GM06990 (cell line): ENCODE results near the gene RPS19.

Source experiments
- DNase-seq: peaks from one replicate; pipeline ENCODE4 v3.0.0-alpha.2; 2011; ENCODE audit not compliant: insufficient read length; ENCODE audit errors: extremely low read depth
- H3K27me3 ChIP-seq: replicated peaks from 2 replicates; pipeline ENCODE4 v1.6.0; 2011; ENCODE audit warnings: low read length; ENCODE audit not compliant: control insufficient read depth, insufficient read depth
- H3K36me3 ChIP-seq: 2 replicates; pipeline ENCODE4 v1.5.1; 2011; ENCODE audit warnings: low read length; ENCODE audit not compliant: control insufficient read depth, insufficient read depth
- H3K4me3 ChIP-seq: replicated peaks from 2 replicates; pipeline ENCODE4 v1.5.1; 2011; ENCODE audit warnings: low read depth, mild to moderate bottlenecking, control low read depth, low read length
- TF ChIP-seq, protein P1 (sequence below): IDR thresholded peaks from 2 replicates; pipeline ENCODE4 v1.5.1; 2011; ENCODE audit warnings: low read length, control low read depth, mild to moderate bottlenecking, inconsistent platforms; ENCODE audit not compliant: insufficient read depth, poor library complexity, severe bottlenecking

RPS19 gene

DNA sequence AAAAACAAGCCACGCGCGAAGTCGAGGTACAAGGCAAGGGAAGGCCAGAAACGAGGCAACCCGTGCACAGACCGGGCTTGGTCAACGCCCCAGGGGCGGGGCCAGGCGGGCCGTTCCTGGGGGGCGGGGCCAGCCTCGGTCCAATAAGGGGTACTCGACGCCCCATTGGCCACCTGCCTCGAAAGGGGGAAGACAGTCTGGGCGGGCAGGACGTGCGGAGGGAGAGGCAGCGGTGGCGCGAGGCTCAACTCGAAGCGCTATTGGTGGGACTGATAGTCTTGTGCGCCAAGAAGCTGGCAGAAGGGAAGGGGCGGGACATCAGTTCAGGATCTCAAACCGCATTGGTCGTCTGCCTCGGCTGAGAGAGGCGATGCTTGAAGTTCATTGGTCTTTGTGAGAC lies 15.5 kb upstream of the RPS19 start, which contains the start of gene LYPD4:
Gene LYPD4 (minus strand): TSS at position 83 of the 400 bp plus-strand sequence. CDS start 5,398 bp downstream, outside the sequence.
- Histone ChIP-seq H3K27me3 (no peaks in the 10 kb centered on the region), H3K36me3 (no peaks in the 10 kb centered on the region), H3K4me3 (no peak within 1 kb of the TSS)
- TF ChIP-seq, protein P1, sequence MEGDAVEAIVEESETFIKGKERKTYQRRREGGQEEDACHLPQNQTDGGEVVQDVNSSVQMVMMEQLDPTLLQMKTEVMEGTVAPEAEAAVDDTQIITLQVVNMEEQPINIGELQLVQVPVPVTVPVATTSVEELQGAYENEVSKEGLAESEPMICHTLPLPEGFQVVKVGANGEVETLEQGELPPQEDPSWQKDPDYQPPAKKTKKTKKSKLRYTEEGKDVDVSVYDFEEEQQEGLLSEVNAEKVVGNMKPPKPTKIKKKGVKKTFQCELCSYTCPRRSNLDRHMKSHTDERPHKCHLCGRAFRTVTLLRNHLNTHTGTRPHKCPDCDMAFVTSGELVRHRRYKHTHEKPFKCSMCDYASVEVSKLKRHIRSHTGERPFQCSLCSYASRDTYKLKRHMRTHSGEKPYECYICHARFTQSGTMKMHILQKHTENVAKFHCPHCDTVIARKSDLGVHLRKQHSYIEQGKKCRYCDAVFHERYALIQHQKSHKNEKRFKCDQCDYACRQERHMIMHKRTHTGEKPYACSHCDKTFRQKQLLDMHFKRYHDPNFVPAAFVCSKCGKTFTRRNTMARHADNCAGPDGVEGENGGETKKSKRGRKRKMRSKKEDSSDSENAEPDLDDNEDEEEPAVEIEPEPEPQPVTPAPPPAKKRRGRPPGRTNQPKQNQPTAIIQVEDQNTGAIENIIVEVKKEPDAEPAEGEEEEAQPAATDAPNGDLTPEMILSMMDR, result no peak
- DNase-seq, result no peak

DNA sequence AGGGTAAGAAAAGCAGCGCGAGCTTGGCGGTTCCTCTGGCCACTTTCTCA lies 15.2 kb upstream of the RPS19 start, which contains the start of gene DMRTC2:
Gene DMRTC2 (plus strand): TSS at position 42 of the 50 bp plus-strand sequence. CDS start 2,387 bp downstream, outside the sequence.
- H3K27me3 ChIP-seq, result no peaks in the 10 kb centered on the region
- DNase-seq, result no peak
- H3K36me3 ChIP-seq, result no peaks in the 10 kb centered on the region
- TF ChIP-seq, protein P1, result no peak
- no peak within 1 kb of the TSS for H3K4me3 ChIP-seq

DNA sequence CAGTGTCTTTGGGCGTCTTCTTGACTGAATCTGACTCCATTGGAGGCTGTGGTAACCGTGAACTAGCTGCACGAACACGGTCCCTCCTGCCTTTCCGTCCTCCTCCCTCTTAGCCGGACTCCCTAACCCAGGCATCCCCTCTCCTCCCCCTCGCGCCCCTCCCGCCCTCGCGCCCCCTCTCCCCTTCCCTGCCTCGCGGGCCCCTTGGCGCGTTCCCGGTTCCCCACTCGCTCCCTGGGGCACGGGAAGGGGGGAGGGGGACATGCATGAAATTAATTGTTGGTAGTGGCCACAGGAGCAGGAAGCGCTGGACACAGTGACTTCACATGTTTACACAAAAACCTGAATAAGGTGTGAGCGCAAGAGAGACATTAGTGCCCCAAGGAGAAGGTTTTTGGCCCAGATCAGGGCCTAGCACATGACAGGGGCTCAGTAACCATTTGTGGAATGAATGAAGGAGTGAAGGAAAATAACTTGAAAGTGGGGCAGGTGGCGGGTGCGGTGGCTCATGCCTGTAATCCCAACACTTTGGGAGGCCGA lies 14.9 kb upstream of the RPS19 start:
- no peak overlapping the region for H3K4me3 ChIP-seq
- H3K27me3 ChIP-seq, result no peaks in the 10 kb centered on the region
- no peak for DNase-seq
- TF ChIP-seq, protein P1, result no peak
- H3K36me3 ChIP-seq, result no peaks in the 10 kb centered on the region

DNA sequence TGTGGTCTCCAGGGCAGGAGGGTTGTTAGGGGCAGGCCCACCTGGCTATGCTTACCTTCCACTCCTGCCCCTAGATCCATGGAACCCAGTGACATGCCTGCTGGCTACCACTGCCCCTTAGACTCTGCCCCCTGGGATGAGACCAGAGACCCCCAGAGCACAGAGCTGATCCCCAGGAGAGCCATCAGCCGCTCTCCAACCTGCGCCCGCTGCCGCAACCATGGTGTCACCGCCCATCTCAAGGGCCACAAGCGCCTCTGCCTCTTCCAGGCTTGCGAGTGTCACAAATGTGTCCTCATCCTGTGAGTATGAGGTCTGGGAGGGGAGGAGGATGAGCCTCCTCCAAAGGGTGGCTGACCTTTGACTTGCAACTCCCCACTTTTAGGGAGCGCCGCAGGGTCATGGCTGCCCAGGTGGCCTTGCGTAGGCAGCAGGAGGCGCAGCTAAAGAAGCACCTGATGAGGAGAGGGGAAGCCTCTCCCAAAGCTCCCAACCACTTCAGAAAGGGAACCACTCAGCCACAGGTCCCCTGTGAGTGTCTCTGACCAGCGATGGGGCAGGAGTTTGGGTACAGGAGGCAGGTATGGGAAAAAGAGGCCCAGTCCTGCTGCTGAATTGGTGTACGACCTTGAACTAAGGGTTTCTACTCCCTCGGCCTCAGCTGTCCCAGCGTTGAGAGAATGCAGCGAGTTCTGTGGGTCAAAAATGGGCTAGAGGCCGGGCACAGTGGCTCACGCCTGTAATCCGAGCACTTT lies 12.5 kb upstream of the RPS19 start:
- TF ChIP-seq, protein P1, result no peak
- H3K27me3 ChIP-seq, result 0 out of 2 replicates have a peak, but pooled peaks cover 1% of the 10 kb centered on the region
- H3K4me3 ChIP-seq, result no peak overlapping the region
- DNase-seq, result no peak
- no peaks in the 10 kb centered on the region for H3K36me3 ChIP-seq

DNA sequence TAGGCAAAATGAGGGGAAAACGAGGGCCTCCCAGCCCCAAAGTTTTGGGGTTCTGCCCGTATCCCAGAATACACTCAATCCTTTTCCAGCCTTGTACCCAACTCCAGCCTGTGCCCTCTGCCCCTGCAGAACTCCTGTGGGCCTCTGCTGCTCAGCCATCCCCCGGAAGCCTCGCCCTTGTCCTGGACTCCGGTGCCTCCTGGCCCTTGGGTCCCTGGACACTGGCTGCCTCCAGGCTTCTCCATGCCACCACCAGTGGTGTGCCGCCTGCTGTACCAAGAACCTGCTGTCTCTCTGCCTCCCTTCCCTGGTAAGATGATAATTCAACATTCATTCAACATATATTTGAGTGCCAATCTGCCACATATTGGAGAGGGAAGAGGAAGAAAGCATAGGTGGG lies 11.4 kb upstream of the RPS19 start:
- TF ChIP-seq, protein P1, result no peak

More for the DNA sequence above, 11.4 kb upstream of the RPS19 start:
- no peaks in the 10 kb centered on the region for H3K36me3 ChIP-seq
- DNase-seq, result no peak
- 0 out of 2 replicates have a peak, but pooled peaks cover 1% of the 10 kb centered on the region for H3K27me3 ChIP-seq
- no peak overlapping the region for H3K4me3 ChIP-seq
